GM21619 (cell line): ENCODE results near the gene NAA50.

ENCODE experiments used
- ATAC-seq: cut with Tn5 transposase; IDR thresholded peaks from one replicate; pipeline ENCODE4 v1.9.1; 2021; ENCODE audit not compliant: unreplicated experiment

NAA50 gene

DNA sequence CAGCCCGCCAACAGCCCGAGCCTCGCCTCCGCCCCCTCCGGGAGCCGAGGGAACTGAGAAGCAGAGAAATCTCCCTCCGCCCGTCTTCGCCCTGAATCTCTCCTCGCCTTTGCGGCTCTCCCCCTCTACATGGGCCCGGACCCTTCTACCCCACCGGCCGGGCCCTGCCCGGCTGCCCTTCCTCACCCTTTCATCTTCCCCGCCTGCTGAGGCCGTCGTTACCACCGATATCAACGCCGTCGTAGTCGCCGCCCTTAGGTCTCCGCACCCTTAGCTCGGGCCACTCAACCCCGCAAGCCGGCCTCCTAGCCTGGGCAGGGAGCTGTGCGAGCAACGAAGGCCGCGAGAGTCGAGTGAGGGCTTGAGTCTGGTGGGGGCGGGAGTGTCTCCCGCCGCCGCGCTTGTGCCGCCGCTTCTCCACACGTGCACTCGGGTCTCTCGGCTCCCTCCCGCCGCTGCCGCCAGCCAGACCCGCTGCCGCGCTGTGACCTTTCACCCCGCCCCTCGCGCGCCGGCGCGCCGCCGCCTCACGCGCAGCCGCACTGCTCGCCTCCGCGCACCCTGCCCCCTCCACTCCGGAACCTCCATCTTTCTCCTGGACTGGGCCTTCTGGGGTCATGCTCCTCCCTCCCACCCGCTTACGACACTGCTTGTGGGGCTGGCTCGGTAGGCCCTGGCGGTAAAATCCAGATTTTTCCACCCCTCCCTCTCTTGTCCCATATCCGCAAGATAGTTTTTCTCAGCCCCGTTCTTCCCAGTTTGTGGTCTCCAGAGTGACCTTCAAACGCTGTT, at the start of gene NAA50:
Gene NAA50 (minus strand): TSS at position 494 of the 792 bp plus-strand sequence. CDS start 300 bp downstream, at position 194.
- ATAC-seq = peak; percentile 34

DNA sequence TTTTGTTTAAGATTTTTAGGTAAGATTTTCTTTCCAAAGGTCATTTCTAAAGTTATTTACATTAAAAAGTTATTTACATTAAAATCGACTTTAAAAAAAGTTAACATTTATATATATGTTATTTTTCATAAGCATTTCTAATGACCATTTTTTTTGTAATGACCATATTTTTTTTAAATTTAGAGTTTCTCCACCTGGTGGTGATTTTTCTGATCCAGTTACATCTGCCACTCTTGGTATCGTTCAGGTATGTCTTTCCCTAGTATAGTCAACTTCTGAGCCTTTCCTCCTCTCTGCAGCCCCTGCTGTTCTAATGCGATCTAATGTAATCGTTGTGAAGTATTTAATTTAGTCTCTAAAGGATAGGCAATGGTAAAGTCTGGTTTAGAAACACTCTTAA, 49.6 kb upstream of the NAA50 start:
- no peak for ATAC-seq

DNA sequence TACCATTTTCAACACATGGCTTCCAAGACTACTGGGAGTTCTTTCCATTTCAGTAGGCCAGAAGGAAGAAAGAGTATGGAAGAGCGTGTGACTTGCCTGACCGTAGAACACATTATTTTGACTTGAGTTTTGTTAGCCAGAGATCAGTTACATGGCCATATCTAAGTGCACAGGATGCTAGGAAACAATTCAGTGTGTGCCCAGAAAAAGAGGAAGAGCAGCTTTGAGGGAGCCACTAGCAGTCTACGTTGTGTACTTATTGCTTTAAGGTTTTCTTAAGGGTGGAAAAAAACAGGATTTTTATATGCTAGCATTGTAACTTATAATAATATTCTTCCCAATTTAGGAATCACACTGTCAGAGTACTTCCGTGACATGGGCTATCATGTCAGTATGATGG, 48.5 kb upstream of the NAA50 start:
- no peak for ATAC-seq

DNA sequence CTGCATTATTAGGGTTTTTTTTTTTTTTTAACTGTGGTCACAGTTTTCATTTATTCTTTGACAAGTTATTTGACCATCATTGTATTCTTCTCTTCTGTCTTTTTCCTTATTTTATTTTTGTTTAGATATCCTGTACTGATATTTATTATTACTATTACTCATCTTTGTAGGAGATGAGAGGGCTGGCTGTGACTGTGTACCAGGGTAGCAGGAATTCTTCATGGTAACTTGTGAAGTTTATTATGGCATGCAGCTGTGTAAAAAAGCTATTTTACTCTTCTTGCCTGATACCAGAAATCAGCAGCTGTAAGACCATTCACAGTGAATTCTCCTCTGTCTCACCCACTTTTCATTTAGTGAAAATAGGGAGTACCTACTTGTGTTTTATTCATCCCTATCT, 45.3 kb upstream of the NAA50 start:
- ATAC-seq = no peak

DNA sequence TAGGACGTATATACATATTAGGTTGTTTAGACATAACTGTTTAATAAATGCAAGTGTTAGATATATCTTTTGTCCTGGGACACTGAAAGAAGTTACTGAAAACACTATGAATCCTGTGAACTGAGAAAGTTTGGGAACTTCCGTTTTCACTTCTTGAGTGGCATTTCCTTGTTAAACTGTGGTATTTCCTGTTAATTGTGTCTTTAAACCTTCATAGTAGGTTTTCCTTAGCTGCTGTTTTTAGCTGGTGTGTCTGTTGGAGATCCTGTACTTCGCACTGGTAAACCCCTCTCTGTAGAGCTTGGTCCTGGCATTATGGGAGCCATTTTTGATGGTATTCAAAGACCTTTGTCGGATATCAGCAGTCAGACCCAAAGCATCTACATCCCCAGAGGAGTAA, 37.9 kb upstream of the NAA50 start:
- ATAC-seq = no peak

DNA sequence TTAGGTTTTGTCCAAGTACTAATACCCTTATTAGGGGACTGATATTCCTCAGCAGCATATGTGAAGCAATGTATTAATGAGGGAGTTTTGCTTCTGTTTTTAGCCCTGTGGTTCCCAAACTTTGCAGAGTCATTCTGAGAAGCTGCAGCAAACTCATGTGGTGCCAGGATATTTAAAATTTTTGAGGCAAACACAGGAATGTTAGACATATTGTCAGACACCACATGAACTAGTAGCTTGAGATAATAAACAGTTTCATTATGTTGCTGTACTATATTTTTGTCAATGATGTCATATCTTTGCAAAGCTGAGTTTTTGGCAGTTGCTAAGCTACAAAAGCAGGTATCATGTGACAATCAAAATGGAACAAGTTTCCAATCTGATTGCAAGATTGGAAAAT, 37.4 kb upstream of the NAA50 start:
- ATAC-seq = peak; percentile 57

DNA sequence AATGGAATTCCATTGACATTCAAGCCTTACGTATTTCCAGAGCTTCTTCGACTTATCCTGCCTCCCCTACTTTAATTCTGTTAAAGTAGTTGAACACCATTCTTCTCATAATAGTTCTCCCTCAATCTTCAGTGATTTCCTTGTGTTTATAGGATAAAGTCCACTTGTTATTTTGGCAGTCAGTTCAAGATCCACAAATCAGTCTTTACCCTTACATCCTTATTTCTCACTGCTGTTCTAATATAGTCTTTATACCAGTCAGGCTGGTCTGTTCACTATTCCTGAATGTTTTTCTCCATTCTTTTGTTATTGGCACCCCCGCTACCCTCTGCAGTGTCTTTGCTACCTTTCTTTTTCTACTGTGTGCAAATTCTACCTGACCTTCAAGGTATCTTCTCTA, 30.5 kb upstream of the NAA50 start:
- no peak for ATAC-seq

DNA sequence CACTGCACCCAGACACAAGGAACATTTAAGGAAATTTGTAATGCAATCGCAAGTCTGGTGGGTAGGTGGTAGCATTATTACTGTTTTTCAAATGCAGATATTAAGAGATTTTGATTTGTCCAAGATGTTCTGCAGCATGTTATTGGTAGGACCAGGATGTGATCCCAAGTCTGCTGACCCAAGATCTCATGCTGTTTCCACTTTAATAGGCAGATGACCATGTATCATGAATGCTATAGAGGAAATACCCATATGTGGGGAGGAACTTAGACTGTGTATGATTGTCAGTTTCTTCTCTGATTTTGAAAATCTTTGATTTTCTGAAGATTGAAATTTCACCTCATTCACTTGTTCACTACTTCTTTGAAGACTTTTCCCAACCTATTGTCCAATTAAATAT, 29.5 kb upstream of the NAA50 start:
- no peak for ATAC-seq

DNA sequence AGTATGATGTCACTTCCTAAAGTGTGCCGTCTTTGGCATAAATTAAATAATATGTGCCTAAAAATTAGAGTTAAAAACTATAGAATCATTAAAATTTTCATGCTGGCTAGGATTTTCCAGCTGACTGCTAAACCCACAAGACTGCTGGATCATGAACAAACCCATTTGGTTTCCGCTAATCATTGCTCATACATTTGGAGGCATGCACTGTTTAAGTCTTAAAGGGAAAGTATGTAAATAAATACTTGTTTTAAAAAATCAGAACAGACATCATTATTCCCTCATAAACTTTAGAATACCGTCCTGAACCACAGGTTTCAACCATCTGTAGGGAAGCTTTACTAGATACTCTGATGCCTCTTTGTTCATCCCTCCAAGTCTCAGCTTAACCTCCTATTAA, 27.3 kb upstream of the NAA50 start:
- ATAC-seq = no peak

DNA sequence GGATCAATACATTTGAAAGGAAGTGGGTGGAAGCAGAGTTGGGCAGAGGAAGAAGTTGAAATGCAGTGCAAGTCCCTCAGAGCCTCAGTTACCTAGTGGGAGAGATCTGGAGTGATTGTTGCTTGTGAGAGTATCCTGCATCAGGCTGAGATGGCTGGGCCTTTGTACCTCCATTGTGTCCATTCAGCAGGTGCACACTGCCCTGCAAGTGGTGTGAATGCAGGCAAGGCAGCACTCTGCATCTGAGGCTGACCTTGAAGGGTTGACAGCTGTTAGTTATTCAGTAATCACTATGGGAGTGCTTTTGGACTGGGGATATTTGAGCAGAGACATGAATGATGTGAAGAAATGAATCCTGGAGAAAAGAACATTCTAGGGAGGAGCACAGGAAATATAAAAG, 25.9 kb upstream of the NAA50 start:
- no peak for ATAC-seq

DNA sequence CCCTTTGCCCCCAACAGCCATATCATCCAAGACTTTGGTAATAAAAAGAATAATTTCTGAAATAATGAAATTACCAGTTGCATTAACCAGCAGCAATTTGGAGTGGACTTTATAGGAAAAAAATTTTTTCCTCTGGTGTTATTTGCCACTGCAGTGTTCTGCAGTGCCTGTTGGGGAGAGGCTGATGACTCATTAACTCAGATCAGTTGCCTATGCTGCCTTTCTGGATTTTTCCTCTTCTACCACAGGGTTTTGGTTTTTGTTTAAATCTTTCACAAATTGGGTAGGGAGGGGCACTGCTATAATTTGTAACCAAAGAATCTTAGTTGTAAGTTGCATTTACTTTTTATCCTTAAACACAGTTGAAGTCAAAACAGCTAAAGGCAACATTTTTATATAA, 23.5 kb upstream of the NAA50 start:
- peak; percentile 75 for ATAC-seq

DNA sequence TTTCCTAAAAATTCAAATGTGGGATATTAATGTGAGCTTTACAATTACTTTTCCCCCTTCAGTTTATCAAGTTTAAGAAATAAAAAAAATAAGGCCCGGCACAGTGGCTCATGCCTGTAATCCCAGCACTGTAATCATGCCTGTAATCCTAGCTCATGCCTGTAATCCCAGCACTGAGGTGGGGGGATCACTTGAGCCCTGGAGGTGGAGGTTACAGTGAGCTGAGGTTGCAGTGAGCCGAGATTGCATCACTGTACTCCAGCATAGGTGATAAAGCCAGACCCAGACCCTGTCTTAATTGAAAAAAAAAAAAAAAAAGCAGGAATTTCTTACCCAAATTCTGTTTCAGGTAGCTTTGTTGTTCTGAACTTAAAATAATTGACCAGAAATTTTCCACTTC, 18.6 kb upstream of the NAA50 start:
- ATAC-seq = no peak

DNA sequence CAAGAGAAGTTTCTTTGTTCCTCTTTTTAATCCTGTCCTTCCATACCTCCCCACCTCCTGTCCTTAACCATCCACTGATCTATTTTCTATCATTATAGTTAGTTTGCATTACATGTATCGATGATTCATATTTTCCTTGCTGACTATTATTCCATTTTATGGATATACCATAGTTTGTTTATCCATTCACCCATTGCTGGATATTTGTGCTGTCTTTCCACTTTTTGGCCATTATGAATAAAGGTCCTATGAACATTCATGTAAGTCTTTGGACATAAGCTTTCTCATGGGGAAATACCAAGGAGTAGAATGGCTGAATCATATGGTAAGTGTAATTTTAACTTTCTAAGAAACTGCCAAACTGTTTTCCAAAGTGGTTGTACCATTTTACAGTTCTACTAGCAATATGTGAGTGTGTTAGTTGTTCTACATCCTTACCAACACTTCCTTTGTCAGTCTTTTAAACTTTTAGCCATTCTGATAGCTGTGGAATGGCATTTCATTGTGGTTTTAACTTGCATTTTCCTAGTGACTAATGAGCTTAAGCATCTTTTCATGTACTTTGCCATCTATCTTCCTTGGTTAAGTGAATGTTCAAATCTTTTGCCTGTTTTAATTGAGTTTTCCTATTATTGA, 12.5 kb upstream of the NAA50 start:
- ATAC-seq = no peak

DNA sequence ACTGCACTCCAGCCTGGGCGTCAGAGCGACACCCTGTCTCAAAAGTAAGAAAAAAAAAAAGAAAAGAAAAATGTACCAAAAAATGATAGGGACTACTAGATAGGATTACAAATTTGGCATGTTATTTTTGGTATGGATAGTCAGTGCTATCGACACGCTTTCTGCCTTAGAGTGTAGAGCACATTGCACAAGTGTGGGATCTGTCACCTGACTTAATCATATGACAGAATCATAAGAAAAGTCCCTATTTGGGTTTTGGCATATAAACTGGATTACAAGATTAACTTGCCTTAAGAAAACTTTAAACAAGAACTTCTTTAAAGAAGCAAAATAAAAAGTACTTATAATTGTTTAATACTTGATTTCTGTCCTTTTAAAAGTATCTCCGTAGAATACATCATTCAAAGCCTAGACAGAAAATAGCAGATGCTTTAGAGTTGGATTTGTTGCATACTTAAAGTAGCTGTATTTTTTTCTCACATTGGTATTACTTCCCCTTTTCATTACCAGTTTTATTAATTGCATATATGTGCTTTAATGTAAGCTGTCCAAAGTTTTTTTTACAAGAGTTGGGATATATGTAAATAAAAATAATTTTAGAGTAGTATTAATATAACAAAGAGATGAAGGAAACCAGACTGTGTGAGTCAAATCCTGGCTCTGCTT, 8.6 kb upstream of the NAA50 start:
- no peak for ATAC-seq

DNA sequence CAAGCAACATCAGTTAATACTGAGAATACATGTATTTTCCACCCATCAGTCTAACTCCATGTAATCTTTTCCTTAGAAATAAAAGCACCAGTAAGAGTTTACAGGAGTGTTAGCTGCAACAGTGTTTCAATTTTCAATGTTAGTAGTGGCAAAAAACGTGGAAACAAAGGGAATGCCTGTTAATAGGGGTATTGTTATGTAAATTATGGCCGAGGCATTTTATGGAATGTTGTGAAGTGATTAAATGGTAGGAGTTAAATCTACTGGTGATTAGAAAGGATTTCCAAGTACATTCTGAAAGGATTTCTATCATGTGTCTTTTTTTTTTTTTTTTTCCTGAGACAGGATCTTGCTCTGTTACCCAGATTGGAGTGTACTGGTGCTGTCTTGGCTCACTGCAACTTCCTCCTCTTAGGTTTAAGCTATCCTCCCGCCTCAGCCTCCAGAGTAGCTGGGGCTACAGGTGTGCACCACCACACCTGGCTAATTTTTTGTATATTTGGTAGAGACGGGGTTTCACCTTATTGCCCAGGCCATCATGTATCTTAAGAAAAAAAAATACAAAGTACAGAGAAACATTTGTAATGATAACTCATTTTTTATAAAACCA, 7.4 kb upstream of the NAA50 start:
- ATAC-seq = no peak

DNA sequence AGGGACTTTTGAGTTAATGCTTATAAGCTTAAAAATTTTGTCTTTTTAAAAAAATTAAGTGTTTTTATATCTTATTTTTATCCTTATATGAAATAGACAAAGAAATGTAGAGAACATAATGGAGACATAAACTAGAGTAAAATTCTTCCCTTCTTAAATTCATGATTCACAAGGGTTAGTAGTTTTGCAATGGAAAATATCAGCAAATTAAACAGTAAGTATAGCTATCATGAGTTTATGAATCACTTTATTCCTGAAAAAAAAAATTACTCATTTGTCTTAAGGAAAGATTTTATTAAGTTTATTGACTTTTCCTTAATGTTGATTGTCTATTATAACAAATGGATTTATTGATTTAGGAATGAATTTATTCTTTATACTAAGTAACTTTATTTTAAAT, 5.1 kb upstream of the NAA50 start:
- ATAC-seq = no peak

DNA sequence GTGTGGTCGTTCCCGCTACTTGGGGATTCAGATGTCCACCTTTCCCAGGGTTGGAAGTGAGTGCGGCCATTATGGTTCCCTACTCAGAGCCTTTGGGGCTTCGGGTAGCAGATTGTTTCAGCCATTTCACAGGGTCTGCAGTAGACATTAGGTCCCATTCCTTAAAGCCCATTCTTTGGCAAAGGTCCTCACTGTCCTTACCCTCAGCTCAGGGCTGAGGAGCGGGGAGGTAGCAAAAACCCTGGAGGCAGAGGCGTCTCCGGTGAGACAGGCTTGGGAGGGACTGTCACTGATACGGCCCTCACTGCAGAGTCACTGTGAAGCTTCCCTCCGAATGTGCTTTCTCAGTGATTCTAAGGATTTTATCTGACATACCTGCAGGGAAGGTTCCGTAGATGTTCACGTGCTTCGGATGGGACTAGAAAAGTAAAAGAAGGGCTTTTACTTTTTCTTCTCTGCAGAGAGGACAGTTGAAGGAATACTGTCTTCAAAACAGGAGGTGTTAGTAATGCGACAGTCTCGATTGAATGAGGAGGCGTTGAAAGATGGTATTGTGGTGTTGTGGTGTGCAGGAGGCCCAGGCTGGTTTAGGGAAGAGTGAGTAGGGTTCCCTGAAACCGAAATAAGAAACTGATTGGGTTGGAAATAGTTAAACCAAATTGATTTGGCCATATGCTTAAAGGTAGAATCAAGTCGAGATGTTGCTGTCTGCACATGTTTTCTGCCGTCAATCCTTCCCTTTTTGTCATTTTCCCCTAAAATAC, 1.4 kb upstream of the NAA50 start:
- ATAC-seq = peak; percentile 19

DNA sequence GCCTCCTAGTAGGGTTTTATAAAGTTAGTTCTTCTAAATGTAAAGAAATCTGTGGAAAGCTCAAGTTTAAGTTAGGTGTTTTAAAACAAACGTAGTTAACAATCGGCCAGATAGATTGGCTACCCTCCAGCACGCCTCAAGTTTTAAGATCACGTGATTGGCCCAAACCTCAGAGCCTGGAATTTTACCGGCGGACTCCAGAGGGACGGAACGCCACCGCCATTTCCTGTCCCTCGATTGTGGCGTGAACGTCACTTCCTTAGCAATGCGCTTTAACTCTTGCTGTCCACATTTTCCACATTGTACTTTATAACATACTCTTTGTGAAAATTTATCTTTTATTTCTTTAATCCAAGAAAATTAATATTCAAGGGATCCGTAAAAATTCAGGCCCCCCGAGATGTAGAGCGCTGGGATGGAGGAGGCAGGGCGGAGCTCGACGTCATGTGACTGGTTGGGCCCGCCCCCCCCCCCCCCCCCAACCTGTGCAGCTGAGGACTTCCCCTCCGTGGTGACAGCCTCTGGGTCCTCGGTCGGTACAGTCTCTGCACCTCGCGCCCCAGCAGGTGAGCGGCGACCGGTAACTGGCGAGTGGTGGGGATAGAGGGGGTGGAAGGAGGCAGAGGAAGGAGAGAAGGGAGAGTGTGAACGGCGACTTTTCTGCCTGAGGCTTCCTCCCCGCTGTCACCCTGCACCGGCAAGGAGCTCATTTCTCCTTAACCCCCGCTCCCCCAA, 666 bp upstream of the NAA50 start, which contains the start of gene ATP6V1A:
Gene ATP6V1A (plus strand): TSS at position 488 of the 735 bp plus-strand sequence. CDS start 31,719 bp downstream, outside the sequence.
- peak; percentile 33 for ATAC-seq

DNA sequence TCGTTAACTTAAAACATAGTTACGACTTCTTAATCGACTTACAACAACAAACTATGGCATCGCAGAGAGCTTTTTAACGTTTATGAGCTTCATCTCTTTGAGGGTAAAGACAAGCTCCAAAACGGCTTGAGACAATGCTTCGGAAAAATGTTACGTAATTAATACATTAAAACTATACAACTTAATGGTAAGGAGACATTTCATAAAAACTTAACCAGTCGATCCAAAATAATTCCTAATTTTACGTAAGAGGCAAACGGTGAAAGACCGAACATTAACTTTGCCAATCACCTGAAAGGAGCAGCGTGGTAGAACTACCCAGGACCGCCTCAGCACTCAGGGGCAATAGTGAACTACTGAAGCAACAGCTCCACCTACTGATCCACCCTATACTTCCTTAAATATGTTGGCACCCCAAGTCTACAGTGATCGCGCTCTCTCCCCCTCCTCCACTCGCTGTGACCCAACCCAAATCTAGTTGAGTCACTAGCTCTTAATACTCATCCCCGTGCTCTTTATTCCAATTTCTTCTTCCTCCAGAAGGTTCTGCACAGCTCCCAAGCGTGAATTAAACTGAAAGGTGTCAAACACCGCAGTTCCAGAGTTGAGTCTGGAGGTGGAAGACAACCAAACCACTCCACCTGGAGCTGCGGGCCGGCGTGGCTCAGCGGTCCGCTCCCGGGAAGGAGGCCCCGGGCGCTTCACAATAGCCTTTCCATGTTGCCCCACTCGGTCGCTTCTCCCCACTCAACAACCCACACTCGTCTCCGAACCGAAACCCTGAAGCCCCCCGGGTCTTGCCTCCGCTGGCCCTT, 901 bp downstream of the NAA50 start:
- ATAC-seq = peak; percentile 53
